ENCODE data around the gene RNF212. TPM values are rescaled to one million over a fixed set of nuclear protein-coding genes. Genes with fewer than 3 reads are reported as not detected.

The RNF212 gene
- total and polyA plus RNA-seq, 9 of the 15 experiments (the other 6 are each of a cell fraction or from before 2014, with no cell fraction given) = 0.04 TPM; not detected in 8

- TF ChIP-seq SOX6 (IDR thresholded peaks at IDR 0.05) (no peak), NELFE (IDR thresholded peaks at IDR 0.05; ENCODE audit: insufficient read depth, insufficient read length) (no peak), RBFOX2 (IDR thresholded peaks at IDR 0.05; ENCODE audit: low read depth, low read length) (no peak), CEBPG (CRISPR knock-in tag; IDR thresholded peaks at IDR 0.05) (no peak), CEBPG (tag; conservative IDR thresholded peaks at IDR 0.05 in 1 of 2, IDR thresholded peaks at IDR 0.05 in 1 of 2) (no peak), E2F3 (CRISPR knock-in tag; IDR thresholded peaks at IDR 0.05) (no peak)
- TF ChIP-seq, protein P1, sequence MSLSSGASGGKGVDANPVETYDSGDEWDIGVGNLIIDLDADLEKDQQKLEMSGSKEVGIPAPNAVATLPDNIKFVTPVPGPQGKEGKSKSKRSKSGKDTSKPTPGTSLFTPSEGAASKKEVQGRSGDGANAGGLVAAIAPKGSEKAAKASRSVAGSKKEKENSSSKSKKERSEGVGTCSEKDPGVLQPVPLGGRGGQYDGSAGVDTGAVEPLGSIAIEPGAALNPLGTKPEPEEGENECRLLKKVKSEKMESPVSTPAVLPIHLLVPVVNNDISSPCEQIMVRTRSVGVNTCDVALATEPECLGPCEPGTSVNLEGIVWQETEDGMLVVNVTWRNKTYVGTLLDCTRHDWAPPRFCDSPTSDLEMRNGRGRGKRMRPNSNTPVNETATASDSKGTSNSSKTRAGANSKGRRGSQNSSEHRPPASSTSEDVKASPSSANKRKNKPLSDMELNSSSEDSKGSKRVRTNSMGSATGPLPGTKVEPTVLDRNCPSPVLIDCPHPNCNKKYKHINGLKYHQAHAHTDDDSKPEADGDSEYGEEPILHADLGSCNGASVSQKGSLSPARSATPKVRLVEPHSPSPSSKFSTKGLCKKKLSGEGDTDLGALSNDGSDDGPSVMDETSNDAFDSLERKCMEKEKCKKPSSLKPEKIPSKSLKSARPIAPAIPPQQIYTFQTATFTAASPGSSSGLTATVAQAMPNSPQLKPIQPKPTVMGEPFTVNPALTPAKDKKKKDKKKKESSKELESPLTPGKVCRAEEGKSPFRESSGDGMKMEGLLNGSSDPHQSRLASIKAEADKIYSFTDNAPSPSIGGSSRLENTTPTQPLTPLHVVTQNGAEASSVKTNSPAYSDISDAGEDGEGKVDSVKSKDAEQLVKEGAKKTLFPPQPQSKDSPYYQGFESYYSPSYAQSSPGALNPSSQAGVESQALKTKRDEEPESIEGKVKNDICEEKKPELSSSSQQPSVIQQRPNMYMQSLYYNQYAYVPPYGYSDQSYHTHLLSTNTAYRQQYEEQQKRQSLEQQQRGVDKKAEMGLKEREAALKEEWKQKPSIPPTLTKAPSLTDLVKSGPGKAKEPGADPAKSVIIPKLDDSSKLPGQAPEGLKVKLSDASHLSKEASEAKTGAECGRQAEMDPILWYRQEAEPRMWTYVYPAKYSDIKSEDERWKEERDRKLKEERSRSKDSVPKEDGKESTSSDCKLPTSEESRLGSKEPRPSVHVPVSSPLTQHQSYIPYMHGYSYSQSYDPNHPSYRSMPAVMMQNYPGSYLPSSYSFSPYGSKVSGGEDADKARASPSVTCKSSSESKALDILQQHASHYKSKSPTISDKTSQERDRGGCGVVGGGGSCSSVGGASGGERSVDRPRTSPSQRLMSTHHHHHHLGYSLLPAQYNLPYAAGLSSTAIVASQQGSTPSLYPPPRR (CRISPR knock-in tag; IDR thresholded peaks at IDR 0.05; ENCODE audit: borderline replicate concordance) = no peak
Measured at GRCh38 chr4:1136048-1136447, 22.7 kb upstream of the RNF212 start (continued).

Measured in K562 (cell line).